Psoas muscle (tissue), 8 donors: ENCODE measurements around the gene KRT24. TPM values are rescaled to one million over a fixed set of nuclear protein-coding genes. Genes with fewer than 3 reads are reported as not detected.

Source experiments
- ATAC-seq, 4 donors: fragments of 200-7000 bp; cut with Tn5 transposase; one replicate each; pipeline ENCODE4 v1.9.1; 2020; ENCODE audit warnings: moderate library complexity in 3 of 4, mild to moderate bottlenecking in 2 of 4
- DNase-seq, 2 donors: peaks; one replicate each; pipeline ENCODE4 v3.0.0-alpha.2; 2020
- H3K27ac ChIP-seq: fragments of 200-600 bp; one replicate; pipeline ENCODE4 v1.8.0; 2022
- H3K27me3 ChIP-seq, 3 donors: fragments of 200-600 bp in 1 of 3; one replicate each; pipeline versions ENCODE4 v1.6.1 to v1.8.0; 2013 to 2022; ENCODE audit warnings: low read length in 2 of 3, mild to moderate bottlenecking in 2 of 3, moderate library complexity in 1 of 3; ENCODE audit not compliant: insufficient read depth in 3 of 3
- H3K36me3 ChIP-seq, 2 donors: fragments of 200-600 bp in 1 of 2; one replicate each; pipeline versions ENCODE4 v1.6.1 to v1.8.0; 2013 to 2022; ENCODE audit warnings: low read depth in 1 of 2, mild to moderate bottlenecking in 1 of 2, moderate library complexity in 1 of 2; ENCODE audit not compliant: insufficient read depth in 1 of 2
- H3K4me1 ChIP-seq: fragments of 200-600 bp; one replicate; pipeline ENCODE4 v1.8.0; 2022
- H3K4me3 ChIP-seq: fragments of 200-600 bp; one replicate; pipeline ENCODE4 v1.8.0; 2022; ENCODE audit warnings: mild to moderate bottlenecking
- H3K9me3 ChIP-seq: fragments of 200-600 bp; one replicate; pipeline ENCODE4 v1.8.0; 2022
- CTCF ChIP-seq: fragments of 200-600 bp; IDR thresholded peaks from one replicate; pipeline ENCODE4 v1.8.0; 2022; ENCODE audit warnings: antibody characterized with exemption
- WGBS, 3 donors: extraction: QIAGEN DNeasy Blood & Tissue Kit; methylation state at CpG; one replicate each; pipeline versions ENCODE4 v1.1.6 to v1.1.7; 2013; 5-methylcytosine and 5-hydroxymethylcytosine counted together
- intact Hi-C, 2 donors: fragments of 100-400 bp; cut with DNase I; formaldehyde crosslinking; loops; one replicate each; pipeline versions ENCODE4 v1.11.0 to v1.14.2; 2022
- polyA plus RNA-seq, 3 donors: library from polyadenylated mRNA; stranded (reverse); fragments of 200-250 nt; gene quantifications; one replicate each; pipeline ENCODE4 v1.2.3, GENCODE V29; 2013
- total RNA-seq, 4 donors: library from RNA; stranded (reverse); fragmentation: NEBNext Ultra II Directional in 2 of 4; extraction: Animal tissue kit (Norgen Biotek cat#: 25700) in 2 of 4; gene quantifications; one replicate each; pipeline versions ENCODE4 v1.2.1 to v1.2.4, GENCODE V29; 2021 to 2023
- donor health status: healthy with polysubstance abuse.
- donor health status: DM: no; HTN: no; CAD: no; lungs with moderate emphysema.
- donor health status: Bipolar disorder and iron deficiency.
- donor health status: healthy.
- donor health status: DM: yes; HTN: yes; CAD: no.
- donor health status: DM: no; HTN: no; CAD: no.
- donor health status: DM: no; HTN: no; CAD: no.
- donor health status: DM: yes; HTN: yes; CAD: no.

KRT24 gene
- total and polyA plus RNA-seq, 7 donors, result not detected

GRCh38 chr17:40694584-40694983, 9.0 kb downstream of the KRT24 start:
- DNase-seq, result no peak
- H3K9me3 ChIP-seq, result no peaks in the 10 kb centered on the region
- H3K36me3 ChIP-seq, result no peaks in the 10 kb centered on the region
- H3K4me3 ChIP-seq, result no peak overlapping the region
- ATAC-seq, result no peak
- H3K4me1 ChIP-seq, result peaks cover 2% of the 10 kb centered on the region
- no peak overlapping the region for H3K27ac ChIP-seq
- peaks cover 0 to 7% (median 0%) of the 10 kb centered on the region in 3 donors for H3K27me3 ChIP-seq
- WGBS, 3 donors, result 72 to 78% (median 76%) methylated on average over 9 of the region's 9 CpGs
- intact Hi-C loops, result no loop called here
- no peak for TF ChIP-seq CTCF

GRCh38 chr17:40687106-40687505, 16.4 kb downstream of the KRT24 start:
- no peak for DNase-seq
- WGBS, 3 donors, result 71 to 81% (median 78%) methylated on average over 5 of the region's 5 CpGs
- no peak overlapping the region for H3K27ac ChIP-seq
- H3K4me1 ChIP-seq, result no peaks in the 10 kb centered on the region
- no peaks in the 10 kb centered on the region for H3K27me3 ChIP-seq
- TF ChIP-seq CTCF, result no peak
- ATAC-seq, result no peak
- intact Hi-C loops, result no loop called here
- no peaks in the 10 kb centered on the region for H3K9me3 ChIP-seq
- H3K36me3 ChIP-seq, result no peaks in the 10 kb centered on the region
- no peak overlapping the region for H3K4me3 ChIP-seq

GRCh38 chr17:40686192-40686591, 17.4 kb downstream of the KRT24 start:
- WGBS, 3 donors, result 60 to 65% (median 64%) methylated on average over 4 of the region's 4 CpGs
- intact Hi-C loops, result no loop called here
- no peak overlapping the region for H3K27ac ChIP-seq
- ATAC-seq (no peak), DNase-seq (no peak)
- no peaks in the 10 kb centered on the region for H3K36me3 ChIP-seq
- H3K4me3 ChIP-seq, result no peak overlapping the region
- H3K9me3 ChIP-seq, result no peaks in the 10 kb centered on the region
- H3K4me1 ChIP-seq, result no peaks in the 10 kb centered on the region
- TF ChIP-seq CTCF, result no peak
- no peaks in the 10 kb centered on the region for H3K27me3 ChIP-seq

GRCh38 chr17:40680998-40681397, 22.6 kb downstream of the KRT24 start:
- Histone ChIP-seq H3K4me3 (no peak overlapping the region), H3K27ac (no peak overlapping the region), H3K9me3 (no peaks in the 10 kb centered on the region), H3K4me1 (no peaks in the 10 kb centered on the region), H3K36me3 (no peaks in the 10 kb centered on the region), H3K27me3 (peaks cover 3 to 40% (median 6%) of the 10 kb centered on the region in 3 donors)
- DNase-seq (no peak), ATAC-seq (no peak)
- TF ChIP-seq CTCF, result no peak
- intact Hi-C loops, result no loop called here

- H3K27ac ChIP-seq, result no peak overlapping the region
- intact Hi-C loops, result no loop called here
- no peaks in the 10 kb centered on the region for H3K4me1 ChIP-seq
- no peak for TF ChIP-seq CTCF
- no peaks in the 10 kb centered on the region for H3K9me3 ChIP-seq
- no peak overlapping the region for H3K4me3 ChIP-seq
- no peaks in the 10 kb centered on the region for H3K36me3 ChIP-seq
- DNase-seq (no peak), ATAC-seq (no peak)
- peaks cover 3 to 40% (median 6%) of the 10 kb centered on the region in 3 donors for H3K27me3 ChIP-seq
- WGBS, 3 donors, result 82 to 88% (median 84%) methylated on average over 2 of the region's 2 CpGs
These were observed 24.0 kb downstream of the KRT24 start for GRCh38 chr17:40679523-40679907.
